Cardiac fibroblast (primary cell): ENCODE measurements around the gene FBXW2.

Source experiments
- DNase-seq, 2 donors: peaks; one replicate each; pipeline versions ENCODE4 v3.0.0 to v3.0.0-alpha.2; 2010; ENCODE audit warnings: low read depth in 2 of 2
- H3K4me3 ChIP-seq, 2 donors: replicated peaks in 1 of 2; 1 replicate in 1 of 2; 2 replicates in 1 of 2; pipeline ENCODE4 v1.5.1; 2011; ENCODE audit warnings: low read depth in 2 of 2, low read length in 2 of 2, mild to moderate bottlenecking in 2 of 2, moderate library complexity in 1 of 2
- TF ChIP-seq, protein P1 (sequence below): IDR thresholded peaks from one replicate; pipeline ENCODE4 v1.5.1; 2011; ENCODE audit warnings: low read depth, mild to moderate bottlenecking, low read length, inconsistent platforms

Gene FBXW2, protein sequence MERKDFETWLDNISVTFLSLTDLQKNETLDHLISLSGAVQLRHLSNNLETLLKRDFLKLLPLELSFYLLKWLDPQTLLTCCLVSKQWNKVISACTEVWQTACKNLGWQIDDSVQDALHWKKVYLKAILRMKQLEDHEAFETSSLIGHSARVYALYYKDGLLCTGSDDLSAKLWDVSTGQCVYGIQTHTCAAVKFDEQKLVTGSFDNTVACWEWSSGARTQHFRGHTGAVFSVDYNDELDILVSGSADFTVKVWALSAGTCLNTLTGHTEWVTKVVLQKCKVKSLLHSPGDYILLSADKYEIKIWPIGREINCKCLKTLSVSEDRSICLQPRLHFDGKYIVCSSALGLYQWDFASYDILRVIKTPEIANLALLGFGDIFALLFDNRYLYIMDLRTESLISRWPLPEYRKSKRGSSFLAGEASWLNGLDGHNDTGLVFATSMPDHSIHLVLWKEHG

GRCh38 chr9:120792898-120793765, at the start of gene FBXW2:
Gene FBXW2 (minus strand): TSS chr9:120793416. CDS start chr9:120788258, 5,158 bp downstream.
- TF ChIP-seq, protein P1, sequence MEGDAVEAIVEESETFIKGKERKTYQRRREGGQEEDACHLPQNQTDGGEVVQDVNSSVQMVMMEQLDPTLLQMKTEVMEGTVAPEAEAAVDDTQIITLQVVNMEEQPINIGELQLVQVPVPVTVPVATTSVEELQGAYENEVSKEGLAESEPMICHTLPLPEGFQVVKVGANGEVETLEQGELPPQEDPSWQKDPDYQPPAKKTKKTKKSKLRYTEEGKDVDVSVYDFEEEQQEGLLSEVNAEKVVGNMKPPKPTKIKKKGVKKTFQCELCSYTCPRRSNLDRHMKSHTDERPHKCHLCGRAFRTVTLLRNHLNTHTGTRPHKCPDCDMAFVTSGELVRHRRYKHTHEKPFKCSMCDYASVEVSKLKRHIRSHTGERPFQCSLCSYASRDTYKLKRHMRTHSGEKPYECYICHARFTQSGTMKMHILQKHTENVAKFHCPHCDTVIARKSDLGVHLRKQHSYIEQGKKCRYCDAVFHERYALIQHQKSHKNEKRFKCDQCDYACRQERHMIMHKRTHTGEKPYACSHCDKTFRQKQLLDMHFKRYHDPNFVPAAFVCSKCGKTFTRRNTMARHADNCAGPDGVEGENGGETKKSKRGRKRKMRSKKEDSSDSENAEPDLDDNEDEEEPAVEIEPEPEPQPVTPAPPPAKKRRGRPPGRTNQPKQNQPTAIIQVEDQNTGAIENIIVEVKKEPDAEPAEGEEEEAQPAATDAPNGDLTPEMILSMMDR, result no peak
- peak within 1 kb of the TSS; percentile 81 to 84 for H3K4me3 ChIP-seq
- peak; percentile 89 to 93 for DNase-seq

DNA sequence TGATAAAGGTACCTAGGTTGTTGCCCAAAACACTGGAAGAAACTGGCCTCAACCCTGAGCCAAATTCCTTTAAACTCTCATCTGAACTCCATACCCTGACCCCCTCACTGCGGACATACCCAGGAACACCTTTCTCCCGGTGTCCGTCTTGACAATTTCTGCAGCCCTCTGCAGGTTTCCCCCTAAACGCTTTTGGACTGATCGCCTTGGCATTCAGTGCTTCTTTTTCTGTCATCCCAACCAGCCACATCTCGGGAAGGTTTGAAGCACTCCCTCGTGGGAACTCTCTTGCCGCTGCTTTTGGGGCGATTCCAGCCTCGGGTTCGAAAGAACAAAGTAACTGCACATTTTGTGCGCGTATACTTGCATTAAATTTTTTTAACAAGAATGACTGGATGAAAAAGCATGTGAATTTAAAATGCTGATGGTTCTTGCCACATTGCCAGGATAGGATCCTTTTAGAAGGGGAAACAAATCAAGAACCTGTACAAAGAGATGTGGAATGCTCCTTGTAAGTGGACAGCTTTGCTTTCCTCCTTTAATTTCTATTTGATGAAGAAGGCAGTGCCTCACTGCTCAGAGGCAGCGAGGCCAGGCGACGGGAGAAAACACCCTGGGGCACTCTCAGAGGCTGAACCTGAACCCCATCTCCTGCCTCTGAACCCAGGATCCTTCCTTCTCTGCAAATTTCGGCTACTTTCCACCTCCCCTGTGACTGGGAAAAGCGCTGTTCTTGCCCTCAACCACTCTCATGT, 48.9 kb upstream of the FBXW2 start:
- DNase-seq, result peak in 1 of 2 donors; percentile 18
- peak overlapping the region; percentile 93 to 94 for H3K4me3 ChIP-seq
- TF ChIP-seq, protein P1, result no peak

DNA sequence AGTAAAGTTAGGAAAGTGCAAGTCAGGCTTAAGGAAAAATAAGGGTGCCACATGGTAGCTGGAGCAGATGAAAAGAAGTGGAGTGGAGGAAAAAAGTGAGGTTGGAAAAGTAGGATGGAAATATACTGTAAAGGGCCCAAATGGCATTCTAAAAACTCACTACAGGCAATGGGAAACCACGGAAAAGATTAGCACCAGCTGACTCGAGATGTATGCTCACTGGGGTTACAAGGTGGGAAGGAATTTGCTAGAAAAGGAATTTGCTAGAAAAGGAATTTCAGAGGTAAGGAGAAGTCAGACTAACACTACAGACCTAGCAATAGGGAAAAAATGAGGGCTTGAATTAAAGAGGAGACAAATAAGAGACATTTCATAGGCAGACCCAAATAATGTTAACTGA, 45.9 kb upstream of the FBXW2 start:
- no peak overlapping the region for H3K4me3 ChIP-seq
- no peak for DNase-seq
- TF ChIP-seq, protein P1, result no peak

DNA sequence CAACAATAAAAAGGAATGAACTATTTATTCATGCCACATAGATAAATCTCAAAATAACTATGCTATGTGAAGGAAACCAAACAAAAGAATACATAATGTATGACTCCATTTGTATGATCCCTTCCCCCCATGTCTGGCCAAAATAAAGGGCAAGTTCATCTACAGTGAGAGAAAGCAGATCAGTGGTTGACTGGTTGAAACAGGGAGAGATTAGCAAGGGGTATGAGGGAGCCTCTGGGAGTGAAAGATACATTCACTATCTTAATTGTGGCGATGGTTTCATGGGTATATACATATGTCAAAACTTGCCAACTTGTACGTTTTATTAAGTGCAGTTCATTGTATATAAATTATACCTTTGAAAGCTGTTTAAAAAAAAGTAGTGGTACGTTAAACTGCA, 44.7 kb upstream of the FBXW2 start:
- TF ChIP-seq, protein P1, result no peak
- no peak overlapping the region for H3K4me3 ChIP-seq
- no peak for DNase-seq

- TF ChIP-seq, protein P1, result no peak
- H3K4me3 ChIP-seq, result no peak overlapping the region
- DNase-seq, result no peak
Observed at GRCh38 chr9:120833325-120833724, 40.1 kb upstream of the FBXW2 start.

DNA sequence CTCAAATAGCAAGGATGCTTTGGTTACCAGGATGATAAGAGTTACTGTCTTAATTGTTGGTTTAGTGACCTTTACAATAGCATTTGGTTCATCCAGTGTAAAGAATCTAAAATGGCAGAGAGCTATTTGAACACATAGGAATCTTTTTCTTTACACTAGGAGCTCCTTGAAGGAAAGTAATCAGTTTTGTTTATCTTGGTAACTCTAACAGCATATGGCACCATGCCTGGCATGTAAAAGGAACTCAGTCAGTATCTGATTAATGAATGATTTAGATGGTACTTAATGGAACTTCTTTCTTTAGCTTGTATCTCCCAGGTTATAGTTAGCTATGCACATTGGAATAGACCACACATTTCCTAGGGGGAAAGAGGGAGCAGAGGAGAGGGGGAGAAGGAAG, 39.6 kb upstream of the FBXW2 start:
- DNase-seq, result no peak
- TF ChIP-seq, protein P1, result no peak
- H3K4me3 ChIP-seq, result no peak overlapping the region
